HFFc6 (cell line): ENCODE data around the gene EIPR1. TPM values are rescaled to one million over a fixed set of nuclear protein-coding genes. Genes with fewer than 3 reads are reported as not detected.

Source experiments
- DNase-seq: peaks from one replicate; pipeline ENCODE4 v3.0.0-alpha.2; 2018
- H3K27ac Mint-ChIP-seq: 2 replicates; pipeline ENCODE4 v1.8.0; 2020; ENCODE audit warnings: mild to moderate bottlenecking, mixed read lengths
- H3K27me3 Mint-ChIP-seq: 2 replicates; pipeline ENCODE4 v1.8.0; 2021; ENCODE audit warnings: mild to moderate bottlenecking, moderate library complexity, mixed read lengths; ENCODE audit not compliant: insufficient read depth
- H3K36me3 Mint-ChIP-seq: 2 replicates; pipeline ENCODE4 v1.8.0; 2021; ENCODE audit warnings: low read depth, mixed read lengths
- H3K4me1 Mint-ChIP-seq: 2 replicates; pipeline ENCODE4 v1.8.0; 2020; ENCODE audit warnings: low read depth, mixed read lengths
- H3K4me3 Mint-ChIP-seq: 2 replicates; pipeline ENCODE4 v1.8.0; 2020; ENCODE audit warnings: mild to moderate bottlenecking, moderate library complexity, mixed read lengths
- H3K9me3 Mint-ChIP-seq: 2 replicates; pipeline ENCODE4 v1.8.0; 2020; ENCODE audit warnings: mild to moderate bottlenecking, mixed read lengths
- total RNA-seq, 6 experiments: library from RNA; stranded (reverse); fragmentation: NEBNext Ultra II Directional; extraction: Animal tissue kit (Norgen Biotek cat#: 25700); gene quantifications; 2 replicates in 1 of 6; 3 replicates in 5 of 6; pipeline ENCODE4 v1.2.3, GENCODE V29; 2021
- TF ChIP-seq, protein P1 (sequence below): fragments of 200-600 bp; sonication (generic); IDR thresholded peaks from 2 replicates; pipeline ENCODE4 v1.5.0; 2021; ENCODE audit warnings: antibody characterized with exemption, mild to moderate bottlenecking

Gene EIPR1
- total RNA-seq, 6 experiments from 2014 or later = 26.6 to 30.9 (median 28.8) TPM

DNA sequence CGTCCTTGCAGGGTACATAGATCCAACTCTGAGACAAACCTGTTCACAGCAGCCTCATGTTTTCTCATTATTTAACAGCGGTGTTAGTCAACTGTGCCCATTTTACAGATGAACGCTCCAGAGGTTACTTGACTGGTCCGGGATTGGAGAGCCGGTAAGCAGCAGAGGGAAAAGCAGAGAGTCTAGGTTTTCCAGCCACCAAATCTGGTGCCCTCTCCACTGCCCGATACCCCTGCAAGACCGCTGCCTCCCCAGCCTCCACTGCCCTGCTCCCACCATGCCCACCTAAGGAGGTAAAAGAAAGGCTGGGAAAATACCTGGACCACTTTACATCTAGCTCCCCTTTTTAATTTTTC, 51.5 kb downstream of the EIPR1 start:
- H3K27ac Mint-ChIP-seq = no peak overlapping the region
- peaks cover 3% of the 10 kb centered on the region for H3K27me3 Mint-ChIP-seq
- no peaks in the 10 kb centered on the region for H3K9me3 Mint-ChIP-seq
- H3K4me3 Mint-ChIP-seq = no peak overlapping the region
- TF ChIP-seq, protein P1, sequence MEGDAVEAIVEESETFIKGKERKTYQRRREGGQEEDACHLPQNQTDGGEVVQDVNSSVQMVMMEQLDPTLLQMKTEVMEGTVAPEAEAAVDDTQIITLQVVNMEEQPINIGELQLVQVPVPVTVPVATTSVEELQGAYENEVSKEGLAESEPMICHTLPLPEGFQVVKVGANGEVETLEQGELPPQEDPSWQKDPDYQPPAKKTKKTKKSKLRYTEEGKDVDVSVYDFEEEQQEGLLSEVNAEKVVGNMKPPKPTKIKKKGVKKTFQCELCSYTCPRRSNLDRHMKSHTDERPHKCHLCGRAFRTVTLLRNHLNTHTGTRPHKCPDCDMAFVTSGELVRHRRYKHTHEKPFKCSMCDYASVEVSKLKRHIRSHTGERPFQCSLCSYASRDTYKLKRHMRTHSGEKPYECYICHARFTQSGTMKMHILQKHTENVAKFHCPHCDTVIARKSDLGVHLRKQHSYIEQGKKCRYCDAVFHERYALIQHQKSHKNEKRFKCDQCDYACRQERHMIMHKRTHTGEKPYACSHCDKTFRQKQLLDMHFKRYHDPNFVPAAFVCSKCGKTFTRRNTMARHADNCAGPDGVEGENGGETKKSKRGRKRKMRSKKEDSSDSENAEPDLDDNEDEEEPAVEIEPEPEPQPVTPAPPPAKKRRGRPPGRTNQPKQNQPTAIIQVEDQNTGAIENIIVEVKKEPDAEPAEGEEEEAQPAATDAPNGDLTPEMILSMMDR = no peak
- no peak for DNase-seq
- no peaks in the 10 kb centered on the region for H3K4me1 Mint-ChIP-seq
- H3K36me3 Mint-ChIP-seq = peaks cover 12% of the 10 kb centered on the region

- Mint-ChIP-seq H3K4me1 (no peaks in the 10 kb centered on the region), H3K27ac (no peak overlapping the region), H3K4me3 (no peak overlapping the region), H3K27me3 (peaks cover 3% of the 10 kb centered on the region), H3K9me3 (no peaks in the 10 kb centered on the region), H3K36me3 (peaks cover 8% of the 10 kb centered on the region)
- TF ChIP-seq, protein P1 = no peak
- DNase-seq = no peak
Observed at GRCh38 chr2:3325458-3326181, 52.0 kb downstream of the EIPR1 start.

DNA sequence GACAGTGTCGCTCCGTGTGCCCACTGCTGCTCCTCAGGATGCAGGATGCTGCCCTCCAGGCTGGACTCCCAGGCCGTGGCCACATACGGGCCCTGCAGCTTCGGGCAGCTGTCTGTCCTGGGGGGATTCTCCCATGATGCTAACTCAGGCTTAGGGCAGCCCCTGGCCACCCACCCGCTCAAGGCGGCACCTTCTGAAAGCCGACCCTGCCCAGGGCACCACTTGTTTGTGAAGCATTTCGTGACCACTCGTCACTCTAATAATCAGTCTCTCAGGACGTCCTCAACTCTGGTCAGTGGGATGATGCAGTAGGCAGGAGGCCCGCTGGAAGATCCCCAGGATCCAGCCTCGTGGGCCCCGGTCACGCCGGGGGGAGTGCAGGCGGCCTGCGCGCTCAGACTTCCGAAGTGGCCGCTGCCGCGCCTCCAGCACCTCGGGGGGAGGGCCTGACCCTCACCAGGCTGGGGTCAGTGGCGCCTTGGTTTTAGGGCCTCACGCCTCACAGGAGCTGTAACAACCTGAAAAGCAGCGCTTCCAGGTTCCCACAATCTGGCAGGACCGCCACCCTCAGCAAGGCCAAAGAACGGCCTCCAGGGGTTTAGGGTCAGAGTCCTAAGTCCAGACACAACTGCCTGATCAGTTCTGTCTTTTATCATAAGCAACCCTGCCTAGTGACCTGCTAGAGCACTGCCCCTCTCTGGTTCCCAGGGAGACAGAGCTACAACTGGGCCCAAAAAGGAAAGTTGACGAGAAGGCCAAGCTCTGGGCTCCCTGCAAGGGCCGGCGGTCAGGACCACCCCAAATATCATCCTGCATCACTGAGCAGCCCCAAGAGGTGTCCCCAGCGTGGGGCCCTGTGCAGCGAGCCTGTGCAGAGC, 53.0 kb downstream of the EIPR1 start:
- peaks cover 2% of the 10 kb centered on the region; the same call in 1 of the 2 replicates for H3K27me3 Mint-ChIP-seq
- no peak overlapping the region for H3K27ac Mint-ChIP-seq
- H3K4me1 Mint-ChIP-seq = no peaks in the 10 kb centered on the region
- peaks cover 4% of the 10 kb centered on the region for H3K36me3 Mint-ChIP-seq
- H3K4me3 Mint-ChIP-seq = no peak overlapping the region
- no peak for DNase-seq
- TF ChIP-seq, protein P1 = no peak
- H3K9me3 Mint-ChIP-seq = no peaks in the 10 kb centered on the region

- Mint-ChIP-seq H3K9me3 (no peaks in the 10 kb centered on the region), H3K27me3 (peaks cover 2% of the 10 kb centered on the region; the same call in 1 of the 2 replicates), H3K36me3 (peaks cover 4% of the 10 kb centered on the region; the same call in 1 of the 2 replicates), H3K4me3 (no peak overlapping the region), H3K4me1 (no peaks in the 10 kb centered on the region), H3K27ac (no peak overlapping the region)
- TF ChIP-seq, protein P1 = no peak
- DNase-seq = no peak
Observed at GRCh38 chr2:3324036-3324386, 53.6 kb downstream of the EIPR1 start.

- TF ChIP-seq, protein P1 = no peak
- Mint-ChIP-seq H3K4me3 (no peak overlapping the region), H3K9me3 (no peaks in the 10 kb centered on the region), H3K27me3 (peaks cover 2% of the 10 kb centered on the region; the same call in 1 of the 2 replicates), H3K27ac (no peak overlapping the region), H3K36me3 (peaks cover 9% of the 10 kb centered on the region; the same call in 1 of the 2 replicates), H3K4me1 (no peaks in the 10 kb centered on the region)
- no peak for DNase-seq
Observed at GRCh38 chr2:3323360-3324035, 54.1 kb downstream of the EIPR1 start.
